H1 (cell line): ENCODE results near the gene TMTC2. TPM values are rescaled to one million over a fixed set of nuclear protein-coding genes. Genes with fewer than 3 reads are reported as not detected.

Source experiments
- ASH2L ChIP-seq: fragments of 200-600, 300-600 bp; sonication (generic); IDR thresholded peaks from one replicate; pipeline ENCODE4 v1.7.1; 2017; ENCODE audit warnings: low read length
- CTBP2 ChIP-seq: IDR thresholded peaks from 2 replicates; pipeline ENCODE4 v1.7.0; 2011; ENCODE audit warnings: borderline replicate concordance, mild to moderate bottlenecking, moderate library complexity, mixed read lengths, low read length; ENCODE audit not compliant: insufficient read depth, insufficient read length
- POLR2A ChIP-seq, 2 experiments: IDR thresholded peaks; 1 replicate in 1 of 2; 2 replicates in 1 of 2; pipeline ENCODE4 v1.6.1; 2011; ENCODE audit warnings: low read depth in 2 of 2, low read length in 2 of 2, mild to moderate bottlenecking in 2 of 2; ENCODE audit errors: control extremely low read depth in 1 of 2
- POLR2AphosphoS5 ChIP-seq: IDR thresholded peaks from 2 replicates; pipeline ENCODE4 v1.6.1; 2011; ENCODE audit warnings: low read depth, low read length
- SIRT6 ChIP-seq: IDR thresholded peaks from one replicate; pipeline ENCODE4 v1.7.1; 2012; ENCODE audit warnings: low read length, inconsistent platforms
- polyA plus RNA-seq, 7 experiments: library from polyadenylated mRNA; depleted of rRNA in 3 of 7; stranded (reverse) in 5 of 7; unstranded in 2 of 7; fragments of >200 nt in 5 of 7; fragments of 200-250 nt in 2 of 7; gene quantifications; 1 replicate in 5 of 7; 2 replicates in 1 of 7; 4 replicates in 1 of 7; pipeline versions ENCODE4 v1.2.1 to v1.2.3, GENCODE V29; 2011 to 2013; ENCODE audit warnings: missing spikeins in 2 of 7, mixed read lengths in 2 of 7
- total RNA-seq: library from RNA; stranded (reverse); fragmentation: NEBNext Ultra II Directional; extraction: Animal tissue kit (Norgen Biotek cat#: 25700); gene quantifications from 2 replicates; pipeline ENCODE4 v1.2.1, GENCODE V29; 2021
- TF ChIP-seq, protein P1 (sequence below): fragments of 300-600 bp; sonication (generic); IDR thresholded peaks from 2 replicates; pipeline ENCODE4 v1.7.1; 2012; ENCODE audit warnings: low read length, moderate library complexity, mild to moderate bottlenecking, inconsistent platforms; ENCODE audit not compliant: insufficient replicate concordance
- TF ChIP-seq, protein P2 (sequence below), 3 experiments: IDR thresholded peaks; 1 replicate in 2 of 3; 2 replicates in 1 of 3; pipeline versions ENCODE4 v1.5.1 to v1.6.1; 2011; ENCODE audit warnings: low read length in 3 of 3, mild to moderate bottlenecking in 3 of 3, inconsistent platforms in 2 of 3, low read depth in 1 of 3, moderate library complexity in 1 of 3; ENCODE audit not compliant: insufficient read depth in 1 of 3; ENCODE audit errors: control extremely low read depth in 1 of 3
- TF ChIP-seq, protein P3 (sequence below): IDR thresholded peaks from 2 replicates; pipeline ENCODE4 v1.6.1; 2011; ENCODE audit warnings: low read length, improper control_type of control experiment

Gene TMTC2
- total and polyA plus RNA-seq, 2 of the 8 experiments (the other 6 are each of a cell fraction or from before 2014, with no cell fraction given) = 2.3 to 3.9 TPM

DNA sequence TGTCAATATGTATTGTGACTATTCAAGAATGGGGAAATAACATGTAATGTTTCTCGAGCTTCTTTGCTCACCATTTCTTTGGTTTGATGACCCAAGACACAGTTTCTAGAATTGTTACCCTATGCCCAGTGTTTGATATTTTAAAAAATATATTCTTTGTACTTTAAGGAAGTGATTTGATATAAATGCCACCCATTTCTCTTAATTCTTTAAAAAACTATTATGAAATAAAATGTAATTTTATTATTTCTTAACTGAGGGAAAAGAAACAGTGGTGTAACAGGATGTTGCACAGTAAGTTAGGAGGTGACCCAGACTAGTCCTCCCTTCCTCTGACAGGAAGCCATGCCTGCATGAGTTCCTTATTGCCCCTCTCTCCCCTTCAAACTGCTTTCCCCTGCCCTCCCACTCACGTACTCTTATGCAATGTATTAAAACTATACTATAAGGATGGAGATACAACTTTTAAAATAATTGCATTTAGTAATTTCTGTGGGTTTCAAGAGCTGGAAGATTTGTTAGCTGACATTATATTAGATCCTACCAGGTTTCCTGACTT is 279.4 kb downstream of the TMTC2 start (continued):
- TF ChIP-seq, protein P1, sequence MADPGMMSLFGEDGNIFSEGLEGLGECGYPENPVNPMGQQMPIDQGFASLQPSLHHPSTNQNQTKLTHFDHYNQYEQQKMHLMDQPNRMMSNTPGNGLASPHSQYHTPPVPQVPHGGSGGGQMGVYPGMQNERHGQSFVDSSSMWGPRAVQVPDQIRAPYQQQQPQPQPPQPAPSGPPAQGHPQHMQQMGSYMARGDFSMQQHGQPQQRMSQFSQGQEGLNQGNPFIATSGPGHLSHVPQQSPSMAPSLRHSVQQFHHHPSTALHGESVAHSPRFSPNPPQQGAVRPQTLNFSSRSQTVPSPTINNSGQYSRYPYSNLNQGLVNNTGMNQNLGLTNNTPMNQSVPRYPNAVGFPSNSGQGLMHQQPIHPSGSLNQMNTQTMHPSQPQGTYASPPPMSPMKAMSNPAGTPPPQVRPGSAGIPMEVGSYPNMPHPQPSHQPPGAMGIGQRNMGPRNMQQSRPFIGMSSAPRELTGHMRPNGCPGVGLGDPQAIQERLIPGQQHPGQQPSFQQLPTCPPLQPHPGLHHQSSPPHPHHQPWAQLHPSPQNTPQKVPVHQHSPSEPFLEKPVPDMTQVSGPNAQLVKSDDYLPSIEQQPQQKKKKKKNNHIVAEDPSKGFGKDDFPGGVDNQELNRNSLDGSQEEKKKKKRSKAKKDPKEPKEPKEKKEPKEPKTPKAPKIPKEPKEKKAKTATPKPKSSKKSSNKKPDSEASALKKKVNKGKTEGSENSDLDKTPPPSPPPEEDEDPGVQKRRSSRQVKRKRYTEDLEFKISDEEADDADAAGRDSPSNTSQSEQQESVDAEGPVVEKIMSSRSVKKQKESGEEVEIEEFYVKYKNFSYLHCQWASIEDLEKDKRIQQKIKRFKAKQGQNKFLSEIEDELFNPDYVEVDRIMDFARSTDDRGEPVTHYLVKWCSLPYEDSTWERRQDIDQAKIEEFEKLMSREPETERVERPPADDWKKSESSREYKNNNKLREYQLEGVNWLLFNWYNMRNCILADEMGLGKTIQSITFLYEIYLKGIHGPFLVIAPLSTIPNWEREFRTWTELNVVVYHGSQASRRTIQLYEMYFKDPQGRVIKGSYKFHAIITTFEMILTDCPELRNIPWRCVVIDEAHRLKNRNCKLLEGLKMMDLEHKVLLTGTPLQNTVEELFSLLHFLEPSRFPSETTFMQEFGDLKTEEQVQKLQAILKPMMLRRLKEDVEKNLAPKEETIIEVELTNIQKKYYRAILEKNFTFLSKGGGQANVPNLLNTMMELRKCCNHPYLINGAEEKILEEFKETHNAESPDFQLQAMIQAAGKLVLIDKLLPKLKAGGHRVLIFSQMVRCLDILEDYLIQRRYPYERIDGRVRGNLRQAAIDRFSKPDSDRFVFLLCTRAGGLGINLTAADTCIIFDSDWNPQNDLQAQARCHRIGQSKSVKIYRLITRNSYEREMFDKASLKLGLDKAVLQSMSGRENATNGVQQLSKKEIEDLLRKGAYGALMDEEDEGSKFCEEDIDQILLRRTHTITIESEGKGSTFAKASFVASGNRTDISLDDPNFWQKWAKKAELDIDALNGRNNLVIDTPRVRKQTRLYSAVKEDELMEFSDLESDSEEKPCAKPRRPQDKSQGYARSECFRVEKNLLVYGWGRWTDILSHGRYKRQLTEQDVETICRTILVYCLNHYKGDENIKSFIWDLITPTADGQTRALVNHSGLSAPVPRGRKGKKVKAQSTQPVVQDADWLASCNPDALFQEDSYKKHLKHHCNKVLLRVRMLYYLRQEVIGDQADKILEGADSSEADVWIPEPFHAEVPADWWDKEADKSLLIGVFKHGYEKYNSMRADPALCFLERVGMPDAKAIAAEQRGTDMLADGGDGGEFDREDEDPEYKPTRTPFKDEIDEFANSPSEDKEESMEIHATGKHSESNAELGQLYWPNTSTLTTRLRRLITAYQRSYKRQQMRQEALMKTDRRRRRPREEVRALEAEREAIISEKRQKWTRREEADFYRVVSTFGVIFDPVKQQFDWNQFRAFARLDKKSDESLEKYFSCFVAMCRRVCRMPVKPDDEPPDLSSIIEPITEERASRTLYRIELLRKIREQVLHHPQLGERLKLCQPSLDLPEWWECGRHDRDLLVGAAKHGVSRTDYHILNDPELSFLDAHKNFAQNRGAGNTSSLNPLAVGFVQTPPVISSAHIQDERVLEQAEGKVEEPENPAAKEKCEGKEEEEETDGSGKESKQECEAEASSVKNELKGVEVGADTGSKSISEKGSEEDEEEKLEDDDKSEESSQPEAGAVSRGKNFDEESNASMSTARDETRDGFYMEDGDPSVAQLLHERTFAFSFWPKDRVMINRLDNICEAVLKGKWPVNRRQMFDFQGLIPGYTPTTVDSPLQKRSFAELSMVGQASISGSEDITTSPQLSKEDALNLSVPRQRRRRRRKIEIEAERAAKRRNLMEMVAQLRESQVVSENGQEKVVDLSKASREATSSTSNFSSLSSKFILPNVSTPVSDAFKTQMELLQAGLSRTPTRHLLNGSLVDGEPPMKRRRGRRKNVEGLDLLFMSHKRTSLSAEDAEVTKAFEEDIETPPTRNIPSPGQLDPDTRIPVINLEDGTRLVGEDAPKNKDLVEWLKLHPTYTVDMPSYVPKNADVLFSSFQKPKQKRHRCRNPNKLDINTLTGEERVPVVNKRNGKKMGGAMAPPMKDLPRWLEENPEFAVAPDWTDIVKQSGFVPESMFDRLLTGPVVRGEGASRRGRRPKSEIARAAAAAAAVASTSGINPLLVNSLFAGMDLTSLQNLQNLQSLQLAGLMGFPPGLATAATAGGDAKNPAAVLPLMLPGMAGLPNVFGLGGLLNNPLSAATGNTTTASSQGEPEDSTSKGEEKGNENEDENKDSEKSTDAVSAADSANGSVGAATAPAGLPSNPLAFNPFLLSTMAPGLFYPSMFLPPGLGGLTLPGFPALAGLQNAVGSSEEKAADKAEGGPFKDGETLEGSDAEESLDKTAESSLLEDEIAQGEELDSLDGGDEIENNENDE = no peak
- TF ChIP-seq POLR2AphosphoS5 (no peak), POLR2A (IDR thresholded peaks at IDR 0.05; ENCODE audit: control extremely low read depth in 1 of 2, low read depth in 2 of 2, low read length in 2 of 2) (no peak), ASH2L (no peak), CTBP2 (no peak), SIRT6 (no peak)
- TF ChIP-seq, protein P2, sequence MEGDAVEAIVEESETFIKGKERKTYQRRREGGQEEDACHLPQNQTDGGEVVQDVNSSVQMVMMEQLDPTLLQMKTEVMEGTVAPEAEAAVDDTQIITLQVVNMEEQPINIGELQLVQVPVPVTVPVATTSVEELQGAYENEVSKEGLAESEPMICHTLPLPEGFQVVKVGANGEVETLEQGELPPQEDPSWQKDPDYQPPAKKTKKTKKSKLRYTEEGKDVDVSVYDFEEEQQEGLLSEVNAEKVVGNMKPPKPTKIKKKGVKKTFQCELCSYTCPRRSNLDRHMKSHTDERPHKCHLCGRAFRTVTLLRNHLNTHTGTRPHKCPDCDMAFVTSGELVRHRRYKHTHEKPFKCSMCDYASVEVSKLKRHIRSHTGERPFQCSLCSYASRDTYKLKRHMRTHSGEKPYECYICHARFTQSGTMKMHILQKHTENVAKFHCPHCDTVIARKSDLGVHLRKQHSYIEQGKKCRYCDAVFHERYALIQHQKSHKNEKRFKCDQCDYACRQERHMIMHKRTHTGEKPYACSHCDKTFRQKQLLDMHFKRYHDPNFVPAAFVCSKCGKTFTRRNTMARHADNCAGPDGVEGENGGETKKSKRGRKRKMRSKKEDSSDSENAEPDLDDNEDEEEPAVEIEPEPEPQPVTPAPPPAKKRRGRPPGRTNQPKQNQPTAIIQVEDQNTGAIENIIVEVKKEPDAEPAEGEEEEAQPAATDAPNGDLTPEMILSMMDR (IDR thresholded peaks at IDR 0.05; ENCODE audit: control extremely low read depth in 1 of 3, insufficient read depth in 1 of 3, low read depth in 1 of 3, low read length in 3 of 3) = no peak
- TF ChIP-seq, protein P3, sequence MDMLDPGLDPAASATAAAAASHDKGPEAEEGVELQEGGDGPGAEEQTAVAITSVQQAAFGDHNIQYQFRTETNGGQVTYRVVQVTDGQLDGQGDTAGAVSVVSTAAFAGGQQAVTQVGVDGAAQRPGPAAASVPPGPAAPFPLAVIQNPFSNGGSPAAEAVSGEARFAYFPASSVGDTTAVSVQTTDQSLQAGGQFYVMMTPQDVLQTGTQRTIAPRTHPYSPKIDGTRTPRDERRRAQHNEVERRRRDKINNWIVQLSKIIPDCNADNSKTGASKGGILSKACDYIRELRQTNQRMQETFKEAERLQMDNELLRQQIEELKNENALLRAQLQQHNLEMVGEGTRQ = no peak
